ENCODE measurements around the gene RIMKLB.

Gene RIMKLB

DNA sequence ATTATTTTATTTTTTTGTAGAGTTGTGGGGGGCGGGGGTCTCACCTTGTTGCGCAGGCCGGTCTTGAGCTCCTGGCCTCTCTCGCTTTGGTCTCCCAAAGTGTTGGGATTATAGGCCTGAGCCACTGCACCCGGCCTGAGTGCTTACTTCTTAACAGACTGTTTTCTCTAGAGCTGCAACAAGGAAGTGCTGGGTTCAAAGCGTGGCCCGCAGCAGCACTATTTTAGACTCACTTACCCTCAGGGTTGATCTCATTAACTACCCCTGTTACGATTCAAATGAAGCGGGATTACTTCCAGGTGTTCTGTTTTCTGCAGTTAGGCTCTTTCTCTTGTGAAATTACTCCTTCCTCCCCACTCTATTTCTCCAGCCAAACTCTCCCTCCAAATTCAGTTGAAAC lies 133.3 kb downstream of the RIMKLB start:
- no peak for DNase-seq (ENCODE audit: low read depth)
- TF ChIP-seq, protein P1, sequence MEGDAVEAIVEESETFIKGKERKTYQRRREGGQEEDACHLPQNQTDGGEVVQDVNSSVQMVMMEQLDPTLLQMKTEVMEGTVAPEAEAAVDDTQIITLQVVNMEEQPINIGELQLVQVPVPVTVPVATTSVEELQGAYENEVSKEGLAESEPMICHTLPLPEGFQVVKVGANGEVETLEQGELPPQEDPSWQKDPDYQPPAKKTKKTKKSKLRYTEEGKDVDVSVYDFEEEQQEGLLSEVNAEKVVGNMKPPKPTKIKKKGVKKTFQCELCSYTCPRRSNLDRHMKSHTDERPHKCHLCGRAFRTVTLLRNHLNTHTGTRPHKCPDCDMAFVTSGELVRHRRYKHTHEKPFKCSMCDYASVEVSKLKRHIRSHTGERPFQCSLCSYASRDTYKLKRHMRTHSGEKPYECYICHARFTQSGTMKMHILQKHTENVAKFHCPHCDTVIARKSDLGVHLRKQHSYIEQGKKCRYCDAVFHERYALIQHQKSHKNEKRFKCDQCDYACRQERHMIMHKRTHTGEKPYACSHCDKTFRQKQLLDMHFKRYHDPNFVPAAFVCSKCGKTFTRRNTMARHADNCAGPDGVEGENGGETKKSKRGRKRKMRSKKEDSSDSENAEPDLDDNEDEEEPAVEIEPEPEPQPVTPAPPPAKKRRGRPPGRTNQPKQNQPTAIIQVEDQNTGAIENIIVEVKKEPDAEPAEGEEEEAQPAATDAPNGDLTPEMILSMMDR (IDR thresholded peaks at IDR 0.05; ENCODE audit: control insufficient read depth, extremely low read depth, insufficient read depth), result no peak
- H3K4me3 ChIP-seq (ENCODE audit: low read depth, low read length), result no peak overlapping the region

DNA sequence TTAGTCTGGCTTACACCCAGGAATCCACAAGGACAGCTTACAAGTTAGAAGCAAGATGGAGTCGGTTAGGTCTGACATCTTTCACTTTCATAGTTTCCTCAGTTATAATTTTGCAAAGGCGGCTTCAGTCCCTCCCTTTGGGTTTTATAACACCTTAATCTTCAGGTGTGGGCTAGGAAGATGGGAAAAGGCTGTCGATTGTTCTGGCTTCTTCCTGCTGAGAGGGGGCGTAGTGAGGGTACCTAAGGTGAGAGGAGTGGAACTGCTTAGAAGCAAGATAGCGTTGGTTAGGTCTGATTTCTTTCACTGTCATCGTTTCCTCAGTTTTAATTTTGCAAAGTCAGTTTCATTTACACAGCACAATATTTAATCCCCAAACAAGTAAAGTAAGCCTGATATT lies 134.7 kb downstream of the RIMKLB start:
- TF ChIP-seq, protein P1 (IDR thresholded peaks at IDR 0.05; ENCODE audit: control insufficient read depth, extremely low read depth, insufficient read depth), result no peak
- no peak overlapping the region for H3K4me3 ChIP-seq (ENCODE audit: low read depth, low read length)
- no peak for DNase-seq (ENCODE audit: low read depth)

All from LNCaP clone FGC (cell line).